SK-N-SH (cell line): Measurements from ENCODE around the gene DNAJC13. TPM values are rescaled to one million over a fixed set of nuclear protein-coding genes. Genes with fewer than 3 reads are reported as not detected.

Source experiments
- CTCF ChIA-PET: fragments of 300-600, 350-600 bp; formaldehyde crosslinking; extraction: SDS; loops from one replicate; lab custom pipeline; 2021; lab: Yijun Ruan, JAX
- POLR2A ChIA-PET: fragments of 350-600 bp; sonication (Branson Sonifier 250); formaldehyde crosslinking; extraction: SDS; loops from one replicate; lab custom pipeline; 2020; ENCODE audit warnings: antibody characterized with exemption, inconsistent platforms; lab: Yijun Ruan, JAX
- DNase-seq: peaks from one replicate; pipeline ENCODE4 v3.0.0; 2012
- H2AFZ ChIP-seq: fragments of 200-600 bp; sonication (generic); 2 replicates; pipeline ENCODE4 v1.8.1; 2016; ENCODE audit warnings: antibody characterized with exemption, mild to moderate bottlenecking, low read depth
- H3F3A ChIP-seq: fragments of 200-600 bp; sonication (generic); replicated peaks from 2 replicates; pipeline ENCODE3; 2016; ENCODE audit warnings: antibody characterized with exemption, mild to moderate bottlenecking; ENCODE audit not compliant: insufficient read depth
- H3K27ac ChIP-seq, 2 experiments: fragments of 200-500 bp in 1 of 2; fragments of 200-600 bp in 1 of 2; sonication (Bioruptor generic) in 1 of 2; sonication (generic), shearing (Covaris generic) in 1 of 2; 2 replicates each; pipeline versions ENCODE4 v1.5.1 to v1.6.1; 2014 to 2016; ENCODE audit warnings: low read depth in 2 of 2, inconsistent platforms in 1 of 2, low read length in 1 of 2, mild to moderate bottlenecking in 1 of 2, mixed read lengths in 1 of 2
- H3K27me3 ChIP-seq: fragments of 200-600 bp; sonication (generic), shearing (Covaris generic); 2 replicates; pipeline ENCODE4 v1.6.1; 2016; ENCODE audit warnings: mixed run types; ENCODE audit not compliant: insufficient read depth
- H3K36me3 ChIP-seq, 2 experiments: fragments of 200-500 bp in 1 of 2; fragments of 200-600 bp in 1 of 2; sonication (Bioruptor generic) in 1 of 2; sonication (generic) in 1 of 2; replicated peaks in 1 of 2; 2 replicates each; pipeline versions ENCODE3 to v1.5.1; 2014 to 2016; ENCODE audit warnings: low read length in 1 of 2, mild to moderate bottlenecking in 1 of 2; ENCODE audit not compliant: insufficient read depth in 2 of 2, control insufficient read depth in 1 of 2
- H3K4me1 ChIP-seq, 2 experiments: fragments of 200-500 bp in 1 of 2; fragments of 200-600 bp in 1 of 2; sonication (Bioruptor generic) in 1 of 2; sonication (generic), shearing (Covaris generic) in 1 of 2; 2 replicates each; pipeline versions ENCODE4 v1.5.1 to v1.6.1; 2014 to 2016; ENCODE audit warnings: low read depth in 1 of 2, low read length in 1 of 2, mixed run types in 1 of 2; ENCODE audit not compliant: insufficient read depth in 2 of 2, control insufficient read depth in 1 of 2
- H3K4me2 ChIP-seq: fragments of 200-600 bp; sonication (generic), shearing (Covaris generic); 2 replicates; pipeline ENCODE4 v1.6.1; 2017; ENCODE audit warnings: mixed run types
- H3K4me3 ChIP-seq, 2 experiments: fragments of 200-500 bp in 1 of 2; fragments of 200-600 bp in 1 of 2; sonication (Bioruptor generic) in 1 of 2; sonication (generic), shearing (Covaris generic) in 1 of 2; 2 replicates each; pipeline versions ENCODE4 v1.5.1 to v1.8.1; 2014 to 2016; ENCODE audit warnings: low read depth in 2 of 2, inconsistent platforms in 1 of 2, low read length in 1 of 2, mild to moderate bottlenecking in 1 of 2, mixed read lengths in 1 of 2, moderate library complexity in 1 of 2
- H3K79me2 ChIP-seq: fragments of 200-600 bp; sonication (generic); 2 replicates; pipeline ENCODE4 v1.8.1; 2017; ENCODE audit warnings: mild to moderate bottlenecking; ENCODE audit not compliant: insufficient read depth
- H3K9ac ChIP-seq: fragments of 200-600 bp; sonication (generic); 2 replicates; pipeline ENCODE4 v1.6.1; 2017; ENCODE audit warnings: mixed run types
- H3K9me2 ChIP-seq: fragments of 200-600 bp; sonication (generic); 2 replicates; pipeline ENCODE4 v1.6.1; 2017; ENCODE audit warnings: mixed run types
- H3K9me3 ChIP-seq: fragments of 200-600 bp; sonication (generic); 2 replicates; pipeline ENCODE4 v1.6.1; 2017; ENCODE audit warnings: mixed run types, mild to moderate bottlenecking, moderate library complexity
- H4K20me1 ChIP-seq: fragments of 200-600 bp; sonication (generic); 2 replicates; pipeline ENCODE4 v1.6.1; 2017; ENCODE audit warnings: mild to moderate bottlenecking, mixed run types; ENCODE audit not compliant: insufficient read depth
- CHD2 ChIP-seq: fragments of 150-350 bp; IDR thresholded peaks from 2 replicates; pipeline ENCODE4 v1.6.1; 2018; ENCODE audit warnings: low read length; ENCODE audit not compliant: partially characterized antibody
- FOXJ3 ChIP-seq: sonication (generic); formaldehyde crosslinking; IDR thresholded peaks from 2 replicates; pipeline ENCODE4 v1.5.1; 2020; ENCODE audit warnings: mild to moderate bottlenecking, missing genetic modification reagents
- MEF2A ChIP-seq: IDR thresholded peaks from 2 replicates; pipeline ENCODE4 v1.4.0; 2012; ENCODE audit warnings: low read depth, borderline replicate concordance
- MXI1 ChIP-seq: IDR thresholded peaks from 2 replicates; pipeline ENCODE4 v1.6.1; 2012; ENCODE audit warnings: mild to moderate bottlenecking, low read depth, low read length, improper control_type of control experiment
- POLR2AphosphoS5 ChIP-seq: IDR thresholded peaks from 2 replicates; pipeline ENCODE4 v1.6.1; 2012; ENCODE audit warnings: low read depth, low read length
- RFX5 ChIP-seq: IDR thresholded peaks from 2 replicates; pipeline ENCODE4 v1.6.1; 2012; ENCODE audit warnings: mild to moderate bottlenecking, improper control_type of control experiment, low read length
- SIN3A ChIP-seq: IDR thresholded peaks from 2 replicates; pipeline ENCODE4 v1.6.1; 2012; ENCODE audit warnings: low read depth, mild to moderate bottlenecking, low read length, moderate library complexity, borderline replicate concordance
- SMC3 ChIP-seq: IDR thresholded peaks from 2 replicates; pipeline ENCODE4 v1.6.1; 2012; ENCODE audit warnings: low read depth, low read length, improper control_type of control experiment
- TCF12 ChIP-seq: IDR thresholded peaks from 2 replicates; pipeline ENCODE4 v1.4.0; 2012
- TEAD4 ChIP-seq: IDR thresholded peaks from 2 replicates; pipeline ENCODE4 v1.4.0; 2012; ENCODE audit warnings: mild to moderate bottlenecking, borderline replicate concordance; ENCODE audit not compliant: insufficient read depth
- USF2 ChIP-seq: fragments of 150-350 bp; IDR thresholded peaks from 2 replicates; pipeline ENCODE4 v1.6.1; 2017; ENCODE audit warnings: antibody characterized with exemption, low read length, low read depth, borderline replicate concordance
- WGBS: methylation state at CpG from one replicate; pipeline ENCODE4 v1.1.6; 2017; ENCODE audit warnings: low lambda C conversion rate; 5-methylcytosine and 5-hydroxymethylcytosine counted together
- polyA plus RNA-seq, 3 experiments: library from polyadenylated mRNA; depleted of rRNA; stranded (reverse); fragments of >200 nt; gene quantifications; 2 replicates each; pipeline ENCODE4 v1.2.3, GENCODE V29; 2012
- TF ChIP-seq, protein P1 (sequence below): IDR thresholded peaks from 2 replicates; pipeline ENCODE4 v1.4.0; 2012; ENCODE audit warnings: low read depth

The DNAJC13 gene
- polyA plus RNA-seq, 1 of the 3 experiments (the other 2 are of a cell fraction): 10.8 TPM

GRCh38 chr3:132568422-132568821 is 151.1 kb downstream of the DNAJC13 start:
- Histone ChIP-seq H3K4me3 (no peak overlapping the region), H3K27ac (no peak overlapping the region), H3K9me2 (no peaks in the 10 kb centered on the region), H3K36me3 (peaks cover 0 to 17% of the 10 kb centered on the region in 2 experiments), H3K4me2 (no peak overlapping the region), H3K79me2 (no peaks in the 10 kb centered on the region), H3K4me1 (no peaks in the 10 kb centered on the region), H4K20me1 (no peaks in the 10 kb centered on the region), H3K9ac (no peak overlapping the region), H3K9me3 (no peaks in the 10 kb centered on the region), H3K27me3 (no peaks in the 10 kb centered on the region), H3F3A (peaks cover 4% of the 10 kb centered on the region), H2AFZ (no peak overlapping the region)
- DNase-seq: no peak
- WGBS: 77% methylated on average over 2 of the region's 2 CpGs
- POLR2A ChIA-PET: no interaction called here
- TF ChIP-seq, protein P1, sequence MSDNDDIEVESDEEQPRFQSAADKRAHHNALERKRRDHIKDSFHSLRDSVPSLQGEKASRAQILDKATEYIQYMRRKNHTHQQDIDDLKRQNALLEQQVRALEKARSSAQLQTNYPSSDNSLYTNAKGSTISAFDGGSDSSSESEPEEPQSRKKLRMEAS: no peak
- TF ChIP-seq TCF12 (no peak), SMC3 (no peak), MEF2A (no peak)
- CTCF ChIA-PET: interaction anchor here (1.4 to 1.5 kb wide), 2 partner anchors 13 to 15 kb away, joined by 3 read pairs; no protein-coding TSS in a partner anchor

DNA sequence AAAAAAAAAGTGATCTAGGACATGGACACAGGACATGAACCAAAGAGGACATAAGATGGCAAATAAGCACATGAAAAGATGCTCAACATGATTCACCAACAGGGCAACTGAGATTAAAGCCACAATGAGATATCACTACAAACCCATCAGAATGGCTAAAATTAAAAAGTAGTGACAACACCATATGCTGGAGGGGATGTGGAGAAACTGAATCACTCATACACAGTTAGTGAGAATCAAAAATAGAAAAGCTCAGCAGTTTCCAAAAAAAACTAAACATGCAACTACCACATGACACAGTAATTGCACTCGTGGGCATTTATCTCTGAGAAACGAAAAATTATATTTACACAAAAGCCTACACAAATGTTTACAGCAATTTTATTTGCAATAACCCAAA is 151.9 kb downstream of the DNAJC13 start:
- POLR2A ChIA-PET: no interaction called here
- CTCF ChIA-PET: interaction anchor here (1.4 to 1.5 kb wide), 2 partner anchors 14 to 16 kb away, joined by 3 read pairs; no protein-coding TSS in a partner anchor
- peaks cover 0 to 3% of the 10 kb centered on the region in 2 experiments; a peak in 1 of 4 replicates for H3K4me1 ChIP-seq
- no peak overlapping the region for H3K9ac ChIP-seq
- 66% methylated on average over 2 of the region's 2 CpGs for WGBS
- no peaks in the 10 kb centered on the region for H3K27me3 ChIP-seq
- H3K36me3 ChIP-seq: peaks cover 0 to 14% of the 10 kb centered on the region in 2 experiments
- no peaks in the 10 kb centered on the region for H3K9me2 ChIP-seq
- H3K27ac ChIP-seq: peak overlapping the region in 1 of 2 experiments; percentile 29; a peak in 1 of 4 replicates
- H3K79me2 ChIP-seq: no peaks in the 10 kb centered on the region
- H4K20me1 ChIP-seq: no peaks in the 10 kb centered on the region
- no peak overlapping the region for H2AFZ ChIP-seq
- no peak overlapping the region for H3K4me2 ChIP-seq
- H3F3A ChIP-seq: peaks cover 4% of the 10 kb centered on the region
- H3K4me3 ChIP-seq: no peak overlapping the region
- DNase-seq: no peak
- H3K9me3 ChIP-seq: no peaks in the 10 kb centered on the region
- TF ChIP-seq POLR2AphosphoS5 (no peak), SIN3A (no peak), TCF12 (no peak), CHD2 (no peak), MXI1 (no peak), RFX5 (no peak), TEAD4 (no peak), FOXJ3 (CRISPR knock-in tag) (no peak), USF2 (no peak)
